Measurements from ENCODE around the gene FBXL5.

Gene FBXL5

GRCh38 chr4:15563871-15564270, 91.3 kb downstream of the FBXL5 start:
- Histone ChIP-seq H3K9ac (ENCODE audit: low read depth, low read length, poor library complexity, severe bottlenecking) (no peak overlapping the region), H3K9me3 (ENCODE audit: insufficient read depth, low read depth, low read length) (no peaks in the 10 kb centered on the region), H3F3A (ENCODE audit: low read depth) (no peaks in the 10 kb centered on the region), H3K4me1 (ENCODE audit: insufficient read depth, low read length, poor library complexity, severe bottlenecking) (no peaks in the 10 kb centered on the region), H3K27me3 (ENCODE audit: insufficient read depth, low read length, poor library complexity, severe bottlenecking) (no peaks in the 10 kb centered on the region), H2AFZ (ENCODE audit: low read length) (no peak overlapping the region), H3K9me2 (replicated peaks; ENCODE audit: low read depth, low read length) (no peaks in the 10 kb centered on the region), H3K4me2 (ENCODE audit: low read depth, low read length, poor library complexity, severe bottlenecking) (no peak overlapping the region), H3K79me2 (ENCODE audit: insufficient read depth, low read length) (no peaks in the 10 kb centered on the region), H3K4me3 (ENCODE audit: low read length, poor library complexity, severe bottlenecking) (no peak overlapping the region), H3K36me3 (ENCODE audit: insufficient read depth, low read length) (no peaks in the 10 kb centered on the region), H4K20me1 (ENCODE audit: insufficient read depth, low read length, poor library complexity, severe bottlenecking) (no peaks in the 10 kb centered on the region)
- no peak for TF ChIP-seq CTCF (conservative IDR thresholded peaks at IDR 0.05; ENCODE audit: low read length)
- no peak for TF ChIP-seq EZH2phosphoT487 (IDR thresholded peaks at IDR 0.05; ENCODE audit: borderline replicate concordance)

- no peak for TF ChIP-seq CTCF (conservative IDR thresholded peaks at IDR 0.05; ENCODE audit: low read length)
- no peak for TF ChIP-seq EZH2phosphoT487 (IDR thresholded peaks at IDR 0.05; ENCODE audit: borderline replicate concordance)
- no peaks in the 10 kb centered on the region for H3K4me1 ChIP-seq (ENCODE audit: insufficient read depth, low read length, poor library complexity, severe bottlenecking)
- H3K36me3 ChIP-seq (ENCODE audit: insufficient read depth, low read length): no peaks in the 10 kb centered on the region
- H3K79me2 ChIP-seq (ENCODE audit: insufficient read depth, low read length): no peaks in the 10 kb centered on the region
- no peak overlapping the region for H3K4me2 ChIP-seq (ENCODE audit: low read depth, low read length, poor library complexity, severe bottlenecking)
- no peak overlapping the region for H2AFZ ChIP-seq (ENCODE audit: low read length)
- no peak overlapping the region for H3K4me3 ChIP-seq (ENCODE audit: low read length, poor library complexity, severe bottlenecking)
- no peaks in the 10 kb centered on the region for H3F3A ChIP-seq (ENCODE audit: low read depth)
- no peaks in the 10 kb centered on the region for H3K27me3 ChIP-seq (ENCODE audit: insufficient read depth, low read length, poor library complexity, severe bottlenecking)
- H3K9me3 ChIP-seq (ENCODE audit: insufficient read depth, low read depth, low read length): no peaks in the 10 kb centered on the region
- no peak overlapping the region for H3K9ac ChIP-seq (ENCODE audit: low read depth, low read length, poor library complexity, severe bottlenecking)
- no peaks in the 10 kb centered on the region for H4K20me1 ChIP-seq (ENCODE audit: insufficient read depth, low read length, poor library complexity, severe bottlenecking)
- no peaks in the 10 kb centered on the region for H3K9me2 ChIP-seq (replicated peaks; ENCODE audit: low read depth, low read length)
Observed at GRCh38 chr4:15562623-15563022, 92.5 kb downstream of the FBXL5 start.

GRCh38 chr4:15562114-15562513, 93.0 kb downstream of the FBXL5 start:
- Histone ChIP-seq H3K4me2 (ENCODE audit: low read depth, low read length, poor library complexity, severe bottlenecking) (no peak overlapping the region), H3K9me2 (replicated peaks; ENCODE audit: low read depth, low read length) (no peaks in the 10 kb centered on the region), H3K4me1 (ENCODE audit: insufficient read depth, low read length, poor library complexity, severe bottlenecking) (no peaks in the 10 kb centered on the region), H3K9ac (ENCODE audit: low read depth, low read length, poor library complexity, severe bottlenecking) (no peak overlapping the region), H3K27me3 (ENCODE audit: insufficient read depth, low read length, poor library complexity, severe bottlenecking) (no peaks in the 10 kb centered on the region), H3K79me2 (ENCODE audit: insufficient read depth, low read length) (no peaks in the 10 kb centered on the region), H3K36me3 (ENCODE audit: insufficient read depth, low read length) (no peaks in the 10 kb centered on the region), H3K9me3 (ENCODE audit: insufficient read depth, low read depth, low read length) (no peaks in the 10 kb centered on the region), H4K20me1 (ENCODE audit: insufficient read depth, low read length, poor library complexity, severe bottlenecking) (no peaks in the 10 kb centered on the region), H3F3A (ENCODE audit: low read depth) (no peaks in the 10 kb centered on the region), H3K4me3 (ENCODE audit: low read length, poor library complexity, severe bottlenecking) (no peak overlapping the region), H2AFZ (ENCODE audit: low read length) (no peak overlapping the region)
- TF ChIP-seq CTCF (conservative IDR thresholded peaks at IDR 0.05; ENCODE audit: low read length) (no peak), EZH2phosphoT487 (IDR thresholded peaks at IDR 0.05; ENCODE audit: borderline replicate concordance) (no peak)
